ENCODE measurements around the gene METTL25B. TPM values are rescaled to one million over a fixed set of nuclear protein-coding genes. Genes with fewer than 3 reads are reported as not detected.

METTL25B gene
- total RNA-seq, 1 experiment from 2014 or later, result 51.0 TPM

GRCh38 chr1:156751757-156752481, 23.6 kb downstream of the METTL25B start:
- peak; percentile 87 to 95 for DNase-seq
- Histone ChIP-seq H3K27me3 (ENCODE audit: insufficient read depth, low read depth) (no peaks in the 10 kb centered on the region), H3K9me3 (ENCODE audit: insufficient read depth, low read depth) (no peaks in the 10 kb centered on the region), H4K20me1 (ENCODE audit: insufficient read depth) (no peaks in the 10 kb centered on the region), H3F3A (ENCODE audit: insufficient read depth, low read depth) (peaks cover 49% of the 10 kb centered on the region), H3K9me2 (ENCODE audit: insufficient read depth) (no peaks in the 10 kb centered on the region), H3K36me3 (ENCODE audit: low read depth) (peaks cover 10% of the 10 kb centered on the region; the same call in 1 of the 2 replicates), H3K4me3 (peak overlapping the region; percentile 95), H3K4me1 (replicated peaks; ENCODE audit: insufficient read depth) (peaks cover 21% of the 10 kb centered on the region), H2AFZ (peak overlapping the region; percentile 97), H3K4me2 (peak overlapping the region; percentile 94), H3K27ac (peak overlapping the region; percentile 59), H3K79me2 (ENCODE audit: low read depth) (peaks cover 69% of the 10 kb centered on the region)
- ChIA-PET POLR2A (ENCODE audit: unreplicated experiment) (interaction anchor here (0.5 to 0.8 kb wide), 5 partner anchors 11 to 251 kb away, joined by 3 to 26 read pairs (median 3); partner anchors contain the start of genes MEF2D, MRPL24 and PRCC), CTCF (interaction anchor here (0.6 to 0.8 kb wide), 3 partner anchors 26 to 107 kb away, joined by 3 to 5 read pairs (median 4); partner anchors contain the start of gene INSRR)
- intact Hi-C loops (cut with micrococcal nuclease; ENCODE audit: unreplicated experiment), result loop anchor here (1.0 to 2.0 kb wide), 4 partner anchors 11 to 59 kb away; partner anchors contain the start of genes ISG20L2, METTL25B, MRPL24 and PRCC
- TF ChIP-seq EZH2 (IDR thresholded peaks at IDR 0.05; ENCODE audit: low read depth), result no peak
- TSS peak; percentile 23 for BruUV-seq (replicated peaks)

GRCh38 chr1:156752843-156753482, 24.7 kb downstream of the METTL25B start:
- peak in 1 of 2 experiments; percentile 61 for DNase-seq
- POLR2A ChIA-PET (ENCODE audit: unreplicated experiment), result interaction anchor here (0.5 to 0.6 kb wide), 2 partner anchors 14 to 252 kb away, joined by 4 to 5 read pairs; partner anchors contain the start of gene MEF2D
- Histone ChIP-seq H3K27me3 (ENCODE audit: insufficient read depth, low read depth) (no peaks in the 10 kb centered on the region), H2AFZ (no peak overlapping the region), H3K4me1 (replicated peaks; ENCODE audit: insufficient read depth) (peaks cover 14% of the 10 kb centered on the region), H3K79me2 (ENCODE audit: low read depth) (peaks cover 60% of the 10 kb centered on the region), H3K4me3 (peak overlapping the region; percentile 95), H3K9me2 (ENCODE audit: insufficient read depth) (no peaks in the 10 kb centered on the region), H3K27ac (no peak overlapping the region), H3F3A (ENCODE audit: insufficient read depth, low read depth) (peaks cover 40% of the 10 kb centered on the region), H4K20me1 (ENCODE audit: insufficient read depth) (no peaks in the 10 kb centered on the region), H3K4me2 (peak overlapping the region; percentile 94), H3K9me3 (ENCODE audit: insufficient read depth, low read depth) (no peaks in the 10 kb centered on the region), H3K36me3 (ENCODE audit: low read depth) (peaks cover 10% of the 10 kb centered on the region; the same call in 1 of the 2 replicates)
- no peak for TF ChIP-seq CTCF (conservative IDR thresholded peaks at IDR 0.05)
- TF ChIP-seq EZH2 (IDR thresholded peaks at IDR 0.05; ENCODE audit: low read depth), result no peak
- intact Hi-C loops (cut with micrococcal nuclease; ENCODE audit: unreplicated experiment), result no loop called here
- CTCF ChIA-PET, result no interaction called here
- BruUV-seq (replicated peaks), result no TSS peak

- Histone ChIP-seq H2AFZ (no peak overlapping the region), H3K9me3 (ENCODE audit: insufficient read depth, low read depth) (no peaks in the 10 kb centered on the region), H3K4me2 (no peak overlapping the region), H3F3A (ENCODE audit: insufficient read depth, low read depth) (peaks cover 34% of the 10 kb centered on the region), H3K27me3 (ENCODE audit: insufficient read depth, low read depth) (no peaks in the 10 kb centered on the region), H3K4me3 (no peak overlapping the region), H3K4me1 (replicated peaks; ENCODE audit: insufficient read depth) (peaks cover 10% of the 10 kb centered on the region), H3K36me3 (ENCODE audit: low read depth) (peaks cover 7% of the 10 kb centered on the region; the same call in 1 of the 2 replicates), H3K9me2 (ENCODE audit: insufficient read depth) (no peaks in the 10 kb centered on the region), H3K27ac (no peak overlapping the region), H4K20me1 (ENCODE audit: insufficient read depth) (no peaks in the 10 kb centered on the region), H3K79me2 (ENCODE audit: low read depth) (peaks cover 48% of the 10 kb centered on the region)
- ChIA-PET CTCF (no interaction called here), POLR2A (ENCODE audit: unreplicated experiment) (no interaction called here)
- no peak for DNase-seq
- TF ChIP-seq CTCF (conservative IDR thresholded peaks at IDR 0.05), result no peak
- TF ChIP-seq EZH2 (IDR thresholded peaks at IDR 0.05; ENCODE audit: low read depth), result no peak
- no TSS peak for BruUV-seq (replicated peaks)
- intact Hi-C loops (cut with micrococcal nuclease; ENCODE audit: unreplicated experiment), result no loop called here
These were observed 25.9 kb downstream of the METTL25B start for GRCh38 chr1:156754219-156754618.

Data from PC-9 (cell line).